ENCODE measurements around the gene MATN3.

- TF ChIP-seq POLR2A (IDR thresholded peaks at IDR 0.05), result no peak
- TF ChIP-seq, protein P1, sequence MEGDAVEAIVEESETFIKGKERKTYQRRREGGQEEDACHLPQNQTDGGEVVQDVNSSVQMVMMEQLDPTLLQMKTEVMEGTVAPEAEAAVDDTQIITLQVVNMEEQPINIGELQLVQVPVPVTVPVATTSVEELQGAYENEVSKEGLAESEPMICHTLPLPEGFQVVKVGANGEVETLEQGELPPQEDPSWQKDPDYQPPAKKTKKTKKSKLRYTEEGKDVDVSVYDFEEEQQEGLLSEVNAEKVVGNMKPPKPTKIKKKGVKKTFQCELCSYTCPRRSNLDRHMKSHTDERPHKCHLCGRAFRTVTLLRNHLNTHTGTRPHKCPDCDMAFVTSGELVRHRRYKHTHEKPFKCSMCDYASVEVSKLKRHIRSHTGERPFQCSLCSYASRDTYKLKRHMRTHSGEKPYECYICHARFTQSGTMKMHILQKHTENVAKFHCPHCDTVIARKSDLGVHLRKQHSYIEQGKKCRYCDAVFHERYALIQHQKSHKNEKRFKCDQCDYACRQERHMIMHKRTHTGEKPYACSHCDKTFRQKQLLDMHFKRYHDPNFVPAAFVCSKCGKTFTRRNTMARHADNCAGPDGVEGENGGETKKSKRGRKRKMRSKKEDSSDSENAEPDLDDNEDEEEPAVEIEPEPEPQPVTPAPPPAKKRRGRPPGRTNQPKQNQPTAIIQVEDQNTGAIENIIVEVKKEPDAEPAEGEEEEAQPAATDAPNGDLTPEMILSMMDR (IDR thresholded peaks at IDR 0.05), result no peak
Measured at GRCh38 chr2:20042531-20042930, 30.1 kb upstream of the MATN3 start.

All from lower leg skin (tissue), 3 donors.